Caki2 (cell line): ENCODE results near the gene ESPNL. TPM values are rescaled to one million over a fixed set of nuclear protein-coding genes. Genes with fewer than 3 reads are reported as not detected.
A peak's percentile ranks its signal among the peaks of the same experiment; 100 is the strongest.

ENCODE experiments used
- DNase-seq: peaks from one replicate; pipeline ENCODE4 v3.0.0-alpha.2; 2015; ENCODE audit warnings: low read depth
- in situ Hi-C: cut with HindIII; loops from 2 replicates; pipeline ENCODE4 v1.10.0; 2016; ENCODE audit warnings: low sequenced_read_pairs, low pct_unique_long_range_greater_than_20kb, mixed read lengths
- total RNA-seq: library from RNA; depleted of rRNA; stranded (reverse); fragments of >200 nt; shearing (Covaris generic); gene quantifications from 2 replicates; pipeline ENCODE4 v1.2.3, GENCODE V29; 2014; ENCODE audit warnings: low replicate concordance

ESPNL gene
- total RNA-seq, 1 experiment from 2014 or later = 0.10 TPM

DNA sequence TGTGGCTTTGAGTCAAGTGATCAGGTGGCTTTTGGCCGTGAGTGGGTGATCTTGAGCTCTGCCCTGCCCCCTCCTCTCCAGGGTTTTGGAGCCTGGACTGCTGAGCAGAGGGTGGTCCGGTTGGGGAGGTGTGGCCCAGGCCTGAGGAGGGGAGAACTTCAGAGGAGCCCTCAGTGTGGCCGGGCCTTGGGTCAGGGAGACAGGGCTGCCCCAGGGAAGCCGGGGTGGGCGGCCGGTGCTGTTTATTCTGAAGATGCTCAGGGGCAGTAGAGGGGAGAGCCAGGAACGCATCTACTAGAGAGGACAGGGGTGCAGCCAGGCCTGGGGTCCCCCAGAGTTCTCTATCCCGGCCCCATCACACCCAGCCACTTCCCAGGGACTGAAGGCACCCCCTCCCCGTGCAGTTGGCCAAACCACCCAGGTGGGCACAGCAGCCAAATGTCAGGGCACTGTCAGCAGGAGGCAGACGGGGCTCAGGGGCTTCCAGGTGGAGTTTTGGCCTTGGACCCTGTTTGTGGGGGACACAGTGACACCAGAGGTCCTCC is 59.6 kb downstream of the ESPNL start:
- in situ Hi-C loops = no loop called here
- no peak for DNase-seq

DNA sequence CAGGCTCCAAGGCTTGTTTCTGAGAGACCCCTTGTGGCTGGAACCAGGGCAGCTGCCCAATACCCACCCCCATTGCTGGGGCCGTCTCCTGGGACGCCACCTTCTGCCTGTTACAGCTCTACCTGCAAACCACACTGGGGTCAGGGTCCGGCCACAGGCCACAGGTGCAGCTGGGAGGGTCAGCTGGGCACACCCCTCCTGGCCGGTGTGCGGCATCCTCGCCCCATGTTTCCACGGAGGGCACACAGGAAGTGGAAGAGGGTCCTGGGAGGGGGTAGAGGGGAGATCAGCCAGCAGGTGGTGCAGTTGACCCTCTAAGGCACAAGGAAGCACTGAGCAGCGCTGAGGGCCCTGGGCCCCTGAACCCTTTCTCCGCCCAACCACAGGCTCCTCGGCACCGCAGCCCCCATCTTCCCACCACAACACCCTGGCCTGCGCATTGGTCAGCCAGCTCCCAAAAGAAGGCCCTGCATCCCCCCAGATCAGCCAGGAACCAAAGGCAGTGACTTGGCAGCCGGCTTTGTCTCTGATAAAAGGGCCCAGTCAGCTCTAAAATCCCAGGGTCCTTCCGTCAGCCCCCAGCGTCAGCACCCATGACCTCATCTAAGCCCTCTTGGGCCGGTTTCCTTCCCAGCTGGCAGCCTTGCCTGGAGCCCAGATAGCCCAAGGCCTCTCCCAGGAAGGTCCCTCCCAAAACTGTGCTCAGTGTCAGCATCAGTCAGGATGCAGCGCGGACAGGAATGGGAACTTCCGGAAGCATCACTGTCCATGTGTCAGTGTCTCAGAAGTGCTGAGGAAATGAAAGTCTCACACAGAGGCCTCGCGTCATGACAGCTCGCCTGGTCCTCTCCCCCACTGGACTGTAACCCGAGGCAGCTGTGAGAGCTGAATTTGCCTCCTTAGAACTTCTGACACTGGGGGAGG is 60.3 kb downstream of the ESPNL start:
- in situ Hi-C loops = no loop called here
- no peak for DNase-seq

DNA sequence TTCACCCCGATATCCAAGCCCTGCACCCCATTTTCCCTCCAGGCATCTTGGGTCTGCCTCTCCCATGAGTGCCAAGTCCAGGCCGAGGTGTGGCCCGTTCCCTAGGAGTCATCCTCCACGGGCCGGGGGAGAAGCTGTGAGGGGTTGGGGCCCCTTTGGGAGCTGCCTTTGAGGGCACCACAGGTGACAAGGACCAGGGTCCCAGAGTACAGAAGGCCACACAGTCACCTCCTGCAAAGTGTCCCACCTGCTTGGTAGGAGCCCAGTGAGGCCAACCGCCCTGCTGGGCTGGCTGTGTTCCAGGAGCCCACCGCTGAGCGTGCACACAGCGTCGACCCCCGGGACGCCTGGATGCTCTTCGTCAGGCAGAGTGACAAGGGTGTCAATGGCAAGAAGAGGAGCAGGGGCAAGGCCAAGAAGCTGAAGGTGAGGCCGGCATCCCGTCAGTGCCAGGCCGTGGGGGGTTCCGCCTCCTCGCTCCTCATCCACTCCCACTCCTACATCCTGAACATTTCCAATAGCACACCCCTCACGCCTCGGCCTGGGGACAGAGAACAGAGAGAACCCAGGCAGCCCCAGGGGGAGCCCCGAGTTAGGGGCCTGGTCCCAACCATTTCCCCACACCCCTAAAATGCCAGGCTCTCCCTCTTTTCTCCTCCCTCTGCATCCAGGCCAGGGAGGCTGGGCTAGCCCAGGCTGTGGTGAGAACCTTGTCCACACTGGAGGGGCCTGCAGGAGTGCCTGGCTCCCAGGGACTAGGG is 61.3 kb downstream of the ESPNL start:
- in situ Hi-C loops = no loop called here
- DNase-seq = no peak

DNA sequence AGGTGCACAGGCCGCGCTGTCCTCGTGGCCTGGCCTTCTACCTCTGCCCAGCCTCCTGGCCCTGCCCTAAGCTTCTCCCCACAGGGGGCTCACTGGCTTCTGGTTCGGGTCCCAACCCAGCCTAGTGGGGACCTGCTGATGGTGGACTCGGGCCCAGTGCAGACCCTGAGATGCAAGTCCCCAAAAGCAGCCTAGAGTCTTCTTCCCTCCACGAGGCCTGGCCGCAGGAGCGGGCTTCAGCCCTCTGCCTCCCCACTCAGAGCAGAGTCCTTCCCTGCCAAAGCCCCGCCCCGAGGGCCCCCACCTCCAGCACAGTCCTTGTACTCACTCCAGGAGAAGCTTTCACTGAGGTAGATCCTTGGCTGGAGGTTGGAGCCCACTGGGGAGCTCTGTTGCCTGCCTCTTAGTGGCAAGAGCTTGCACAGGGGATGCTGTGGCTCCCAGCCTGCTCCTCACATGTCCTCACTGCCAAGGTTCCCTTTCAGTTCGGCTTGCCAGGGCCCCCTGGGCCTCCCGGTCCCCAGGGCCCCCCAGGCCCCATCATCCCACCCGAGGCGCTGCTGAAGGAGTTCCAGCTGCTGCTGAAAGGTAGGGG is 62.2 kb downstream of the ESPNL start:
- in situ Hi-C loops = no loop called here
- DNase-seq = no peak

DNA sequence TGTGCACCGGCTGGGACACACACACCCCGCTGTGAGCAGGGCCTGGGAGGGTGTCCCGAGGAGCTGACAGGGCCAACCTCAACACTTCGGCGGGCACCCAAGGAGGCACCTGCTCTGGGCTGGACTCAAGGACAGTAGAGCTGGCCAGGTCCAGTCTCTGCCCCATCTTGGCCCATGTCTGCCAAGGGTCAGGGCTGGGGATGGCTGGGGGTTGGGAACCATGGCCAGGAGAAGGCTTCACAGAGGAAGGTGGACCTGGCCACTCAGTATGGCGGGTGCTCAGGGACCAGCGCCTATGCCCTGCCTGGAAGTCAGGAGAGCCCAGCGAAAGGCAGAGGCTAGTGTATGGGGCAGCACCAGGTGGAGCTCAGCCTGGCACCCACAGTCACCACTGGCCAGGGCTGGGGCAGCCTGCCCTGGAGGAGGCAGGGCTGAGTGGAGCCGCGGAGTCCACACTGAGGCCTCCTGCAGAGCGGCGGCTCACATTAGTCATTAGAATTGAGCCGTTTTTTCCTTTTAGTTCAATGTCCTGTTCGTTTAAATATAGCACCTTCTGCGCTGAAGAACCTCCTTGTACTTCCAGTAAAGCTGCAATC is 62.8 kb downstream of the ESPNL start:
- DNase-seq = no peak
- in situ Hi-C loops = no loop called here

DNA sequence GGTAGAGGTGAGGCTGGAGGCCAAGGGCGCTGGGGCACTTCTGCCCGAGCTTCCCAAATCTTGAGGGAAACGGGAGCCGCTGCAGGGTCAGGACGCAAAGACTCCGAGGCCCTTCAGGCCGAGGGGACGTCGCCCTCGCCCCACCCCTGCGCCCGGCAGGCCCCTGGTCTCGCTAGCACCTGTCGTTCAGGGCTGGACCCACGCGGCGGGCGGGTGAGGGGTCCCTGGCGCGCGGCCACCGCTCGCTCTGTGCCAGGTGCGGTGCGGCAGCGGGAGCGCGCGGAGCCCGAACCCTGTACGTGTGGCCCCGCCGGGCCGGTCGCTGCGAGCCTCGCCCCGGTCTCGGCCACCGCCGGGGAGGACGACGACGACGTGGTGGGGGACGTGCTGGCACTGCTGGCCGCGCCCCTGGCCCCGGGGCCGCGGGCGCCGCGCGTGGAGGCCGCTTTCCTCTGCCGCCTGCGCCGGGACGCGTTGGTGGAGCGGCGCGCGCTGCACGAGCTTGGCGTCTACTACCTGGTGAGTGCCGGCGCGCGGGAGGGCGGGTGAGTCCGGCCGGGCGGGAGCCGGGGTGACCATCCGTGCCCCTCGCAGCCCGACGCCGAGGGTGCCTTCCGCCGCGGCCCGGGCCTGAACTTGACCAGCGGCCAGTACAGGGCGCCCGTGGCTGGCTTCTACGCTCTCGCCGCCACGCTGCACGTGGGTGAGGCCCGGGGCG is 63.5 kb downstream of the ESPNL start:
- no peak for DNase-seq
- in situ Hi-C loops = no loop called here

DNA sequence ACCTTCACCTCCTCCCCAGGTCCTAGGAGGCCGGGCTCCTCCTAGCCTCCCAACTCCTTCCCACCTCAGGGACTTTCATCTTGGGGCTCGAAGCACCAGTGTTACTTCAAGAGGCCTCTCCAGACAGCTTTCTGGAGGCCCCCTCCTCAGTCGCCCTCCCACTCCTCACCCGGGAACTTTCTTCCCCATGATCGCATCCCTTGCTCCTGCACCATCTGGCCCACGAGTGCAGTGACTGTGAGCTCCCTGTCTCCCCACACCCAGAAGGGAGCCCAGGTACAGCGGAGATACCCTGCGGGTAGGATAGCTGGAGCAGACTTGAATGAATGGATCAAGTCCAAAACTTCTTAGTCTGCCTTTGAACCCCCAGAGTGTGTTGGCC is 64.8 kb downstream of the ESPNL start:
- DNase-seq = no peak
- in situ Hi-C loops = no loop called here

DNA sequence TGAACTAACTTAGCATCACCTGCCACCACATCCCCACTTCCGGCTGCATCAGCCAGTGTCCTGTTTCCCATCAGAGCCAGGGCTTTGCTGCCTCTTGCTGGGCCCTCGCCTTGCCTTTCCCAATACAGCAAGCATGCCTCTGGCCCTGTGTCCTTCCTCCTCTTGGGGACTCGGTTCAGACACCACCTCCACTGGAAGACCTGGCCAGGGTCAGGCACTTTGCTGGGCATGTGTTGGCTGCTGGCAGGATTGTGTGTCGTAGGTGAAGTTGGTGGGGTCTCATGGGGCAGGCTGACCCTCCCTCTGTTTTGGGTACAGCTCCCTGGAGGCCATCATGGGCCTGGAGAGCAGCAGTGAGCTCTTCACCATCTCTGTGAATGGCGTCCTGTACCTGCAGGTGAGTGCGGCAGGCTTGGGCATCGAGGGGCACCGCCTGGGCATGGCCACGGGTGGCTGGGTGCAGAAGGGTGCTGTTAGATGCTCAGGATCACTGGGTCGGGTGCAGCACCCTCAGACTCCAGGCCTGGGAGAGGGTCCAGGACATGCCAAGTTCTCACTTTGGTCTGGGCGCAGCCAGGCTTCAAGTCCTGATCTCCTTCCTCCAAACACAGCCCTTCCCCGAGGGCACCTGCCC is 65.3 kb downstream of the ESPNL start:
- no peak for DNase-seq
- in situ Hi-C loops = no loop called here

DNA sequence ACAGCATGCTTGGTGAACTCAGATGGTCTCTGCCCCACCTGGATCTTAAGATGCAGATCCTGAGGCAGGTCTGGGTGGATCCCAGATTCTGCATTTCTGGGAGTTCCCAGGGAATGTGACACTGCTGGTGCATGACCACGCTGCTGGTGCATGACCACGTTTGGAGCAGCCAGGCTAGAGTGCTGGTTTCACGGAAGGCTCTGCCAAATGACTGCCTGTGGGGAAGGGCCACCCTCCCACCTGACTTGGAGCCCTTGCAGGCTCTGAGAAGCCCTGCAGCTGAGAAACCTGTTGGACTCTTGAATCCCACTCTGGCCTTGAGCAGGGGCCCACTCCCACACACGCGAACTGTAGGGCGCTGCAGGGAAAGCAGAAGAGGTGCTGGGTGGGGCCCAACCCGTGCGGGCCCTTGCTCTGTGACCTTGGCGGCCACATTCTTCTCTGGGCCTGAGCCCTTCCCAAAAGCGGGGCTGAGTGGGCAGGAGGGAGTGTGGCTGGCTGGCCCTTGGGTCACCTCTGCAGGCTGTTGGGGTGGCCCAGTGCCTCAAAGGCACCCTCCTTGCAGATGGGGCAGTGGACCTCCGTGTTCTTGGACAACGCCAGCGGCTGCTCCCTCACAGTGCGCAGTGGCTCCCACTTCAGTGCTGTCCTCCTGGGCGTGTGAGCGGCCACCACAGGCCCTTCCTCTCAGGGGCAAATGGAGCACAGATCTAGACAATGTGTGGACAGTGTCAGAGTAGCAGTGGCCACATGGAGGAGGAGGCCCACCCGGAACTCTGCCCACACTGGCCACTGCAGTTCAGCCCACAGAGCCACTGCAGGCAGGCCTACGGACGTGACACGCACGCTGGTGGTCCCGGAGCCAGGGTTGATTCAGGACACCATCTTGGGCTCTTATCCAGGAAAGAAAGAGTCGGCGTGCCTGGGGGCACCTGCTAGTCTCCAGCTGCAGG is 66.5 kb downstream of the ESPNL start:
- in situ Hi-C loops = no loop called here

DNA sequence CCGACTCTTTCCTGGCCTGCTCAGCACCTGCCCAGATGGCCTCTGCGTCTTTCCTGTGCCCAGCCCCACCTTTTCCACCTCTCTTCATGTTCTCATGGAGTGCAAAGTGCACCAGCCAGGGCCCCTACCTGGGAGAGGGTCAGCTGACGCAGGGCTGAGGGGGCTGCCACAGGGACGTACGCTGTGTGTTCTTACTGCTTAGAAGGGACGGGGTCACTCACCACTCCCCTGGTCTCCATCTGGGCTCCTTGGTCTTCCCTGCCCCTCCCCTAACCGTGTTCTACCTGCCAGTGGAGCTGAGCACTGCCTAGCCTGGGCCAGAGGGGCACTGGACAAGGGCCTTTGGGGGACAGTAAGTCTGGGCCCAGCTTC is 67.2 kb downstream of the ESPNL start:
- in situ Hi-C loops = no loop called here
- no peak for DNase-seq

More for the DNA sequence above, 66.5 kb downstream of the ESPNL start:
- peak; percentile 45 for DNase-seq

DNA sequence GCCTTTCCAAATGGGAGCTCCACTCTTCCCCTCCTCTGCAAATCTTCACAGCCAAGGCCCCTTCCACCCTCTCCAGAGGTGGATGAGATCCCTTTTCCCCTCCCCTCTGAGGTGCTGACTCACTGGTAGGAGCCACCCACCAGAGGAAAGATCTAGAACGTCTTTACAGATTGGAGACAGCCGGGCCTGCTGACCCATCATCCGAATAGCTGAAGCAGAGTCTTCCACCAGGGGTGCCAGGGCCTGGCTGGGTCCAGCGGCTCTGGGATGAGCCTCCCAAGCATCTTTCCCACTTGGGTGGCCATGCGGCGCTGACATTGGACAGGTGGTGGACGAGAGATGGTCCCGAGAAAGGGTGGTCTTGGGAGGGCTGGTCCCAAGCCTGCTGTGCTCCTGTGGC is 67.6 kb downstream of the ESPNL start:
- DNase-seq = no peak
- in situ Hi-C loops = no loop called here

DNA sequence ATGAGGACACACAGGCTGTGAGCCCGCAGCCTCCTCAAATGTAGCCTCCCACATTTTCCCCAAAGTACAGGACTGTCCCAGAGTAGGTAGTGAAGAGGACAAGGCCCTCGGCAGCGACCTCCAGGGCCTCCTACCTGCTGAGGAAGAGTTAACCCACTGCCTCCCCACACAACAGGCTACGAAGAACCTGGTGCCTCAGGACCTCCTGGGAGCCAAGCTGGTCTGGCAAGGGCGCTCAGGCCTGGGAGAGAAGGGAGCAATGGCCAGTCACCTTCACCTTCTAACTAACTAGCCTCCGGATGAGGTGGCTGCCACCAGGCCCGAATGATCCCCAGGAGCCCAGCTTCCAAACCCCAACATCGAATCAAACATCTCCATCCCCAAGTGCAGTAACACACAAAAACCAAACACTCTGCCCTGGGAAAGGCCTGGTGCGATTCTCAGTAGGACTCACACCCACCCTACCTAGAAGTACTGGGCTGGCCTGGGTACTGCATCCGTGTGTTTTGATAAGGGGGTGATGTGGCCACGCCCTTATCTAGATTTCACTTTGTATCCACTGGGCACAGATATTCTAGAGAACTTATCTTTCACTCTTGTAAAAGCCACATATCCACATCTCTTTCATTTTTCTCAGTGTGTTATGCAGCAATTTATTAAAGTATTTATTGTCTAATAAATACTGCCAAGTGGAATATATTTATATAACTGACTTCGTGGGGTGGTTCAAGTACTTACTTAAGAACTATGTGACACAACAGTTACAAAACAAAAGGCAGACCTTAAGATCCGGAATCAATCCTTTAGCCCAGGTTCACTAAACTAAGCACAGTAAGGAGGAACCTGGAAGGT is 68.3 kb downstream of the ESPNL start:
- DNase-seq = no peak
- in situ Hi-C loops = no loop called here

DNA sequence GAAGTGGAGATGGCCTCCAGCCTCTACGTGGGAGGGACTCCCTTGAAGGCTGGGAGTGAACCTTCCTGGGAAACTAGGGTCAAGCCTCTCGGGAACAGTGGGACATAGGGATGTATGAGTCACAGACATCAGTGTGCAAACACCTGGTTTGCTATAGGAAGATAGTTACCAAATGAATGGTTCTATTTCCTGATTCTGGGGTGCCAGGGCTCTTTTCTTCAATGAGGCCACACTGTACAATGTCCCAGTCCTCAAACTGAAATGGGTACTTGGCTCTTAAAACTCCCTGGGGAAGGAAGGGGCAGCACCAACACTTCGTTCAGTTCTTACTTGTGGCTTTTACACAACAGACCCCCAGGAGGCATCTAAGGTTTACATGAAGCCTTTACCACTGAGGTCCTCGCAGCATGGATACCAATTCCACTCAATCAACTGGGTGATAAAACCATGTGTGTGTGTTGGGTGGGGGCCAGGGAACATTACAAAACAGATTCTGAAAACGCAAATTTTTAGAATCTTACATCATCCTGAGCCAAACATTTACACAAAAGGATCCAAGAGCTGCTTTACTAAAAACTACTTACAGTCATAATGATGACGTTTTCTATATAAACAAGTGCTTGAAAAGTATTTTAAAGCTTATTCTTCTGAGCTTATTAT is 69.0 kb downstream of the ESPNL start:
- in situ Hi-C loops = no loop called here
- DNase-seq = no peak

DNA sequence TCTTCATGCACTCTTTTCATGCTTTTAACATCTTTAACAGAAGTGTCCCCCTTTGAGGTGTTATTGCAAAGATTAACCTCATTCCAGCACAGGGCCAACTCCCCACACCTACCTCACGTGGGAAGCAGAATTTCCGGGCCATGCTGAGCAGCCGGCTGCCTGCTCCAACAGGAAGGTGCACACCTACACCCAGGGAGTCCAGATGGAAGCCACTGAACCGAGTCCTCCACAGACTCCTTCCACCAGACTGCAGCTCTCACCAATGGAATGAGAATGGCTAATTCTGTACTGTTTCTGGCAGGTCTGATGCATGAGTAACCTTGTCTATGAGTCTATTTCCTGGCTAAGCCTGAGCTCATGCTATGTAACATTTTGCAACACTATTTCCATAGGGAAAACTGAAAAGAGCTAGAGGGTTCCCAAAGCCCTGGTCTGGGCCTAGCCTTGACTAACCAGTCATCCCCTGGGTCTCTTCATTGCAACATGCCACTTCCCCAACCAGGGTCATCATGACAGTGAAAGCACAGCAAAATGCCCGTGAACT is 69.6 kb downstream of the ESPNL start:
- in situ Hi-C loops = no loop called here
- DNase-seq = peak; percentile 86
